Fibroblast of lung (primary cell): ENCODE measurements around the gene IDE. TPM values are rescaled to one million over a fixed set of nuclear protein-coding genes. Genes with fewer than 3 reads are reported as not detected.

ENCODE experiments used
- DNase-seq, 2 donors: peaks; one replicate each; pipeline versions ENCODE4 v3.0.0 to v3.0.0-alpha.2; 2010; ENCODE audit warnings: low read depth in 2 of 2
- H2AFZ ChIP-seq: 2 replicates; pipeline ENCODE4 v1.5.1; 2012; ENCODE audit warnings: low read length, control low read depth, inconsistent platforms
- H3K27ac ChIP-seq: 2 replicates; pipeline ENCODE4 v1.5.1; 2011; ENCODE audit warnings: low read length, control low read depth; ENCODE audit not compliant: insufficient read depth
- H3K27me3 ChIP-seq: 2 replicates; pipeline ENCODE4 v1.5.1; 2011; ENCODE audit warnings: mild to moderate bottlenecking, low read length; ENCODE audit not compliant: control insufficient read depth, insufficient read depth
- H3K36me3 ChIP-seq: 2 replicates; pipeline ENCODE4 v1.5.1; 2011; ENCODE audit warnings: low read length; ENCODE audit not compliant: control insufficient read depth, insufficient read depth
- H3K4me1 ChIP-seq: 2 replicates; pipeline ENCODE4 v1.5.1; 2011; ENCODE audit warnings: low read length; ENCODE audit not compliant: control insufficient read depth, insufficient read depth; ENCODE audit errors: extremely low read depth
- H3K4me2 ChIP-seq: 2 replicates; pipeline ENCODE4 v1.5.1; 2011; ENCODE audit warnings: low read length, control low read depth; ENCODE audit not compliant: insufficient read depth; ENCODE audit errors: extremely low read depth
- H3K4me3 ChIP-seq, 4 experiments: fragments of 200-600 bp in 1 of 4; sonication (generic) in 1 of 4; replicated peaks in 1 of 4; 2 replicates each; pipeline ENCODE4 v1.5.1; 2011 to 2016; ENCODE audit warnings: low read length in 4 of 4, low read depth in 3 of 4, mild to moderate bottlenecking in 3 of 4, control low read depth in 2 of 4, inconsistent platforms in 1 of 4, mixed read lengths in 1 of 4; ENCODE audit not compliant: insufficient read depth in 1 of 4; ENCODE audit errors: control extremely low read depth in 1 of 4
- H3K79me2 ChIP-seq: 2 replicates; pipeline ENCODE4 v1.5.1; 2012; ENCODE audit warnings: mild to moderate bottlenecking, low read length, inconsistent platforms; ENCODE audit not compliant: control insufficient read depth, insufficient read depth
- H3K9ac ChIP-seq: 2 replicates; pipeline ENCODE4 v1.5.1; 2011; ENCODE audit warnings: mild to moderate bottlenecking, low read length, control low read depth; ENCODE audit not compliant: insufficient read depth
- H3K9me3 ChIP-seq: 2 replicates; pipeline ENCODE4 v1.5.1; 2012; ENCODE audit warnings: low read depth, low read length; ENCODE audit not compliant: control insufficient read depth, insufficient read depth
- H4K20me1 ChIP-seq: 2 replicates; pipeline ENCODE4 v1.5.1; 2011; ENCODE audit warnings: low read length; ENCODE audit not compliant: control insufficient read depth, insufficient read depth; ENCODE audit errors: extremely low read depth
- EZH2 ChIP-seq: IDR thresholded peaks from 2 replicates; pipeline ENCODE4 v1.5.1; 2012; ENCODE audit warnings: low read length, control low read depth, mild to moderate bottlenecking; ENCODE audit errors: missing control alignments
- polyA plus RNA-seq, 2 donors: library from polyadenylated mRNA; depleted of rRNA in 1 of 2; stranded (reverse) in 1 of 2; unstranded in 1 of 2; fragments of >200 nt; gene quantifications; 2 replicates each; pipeline ENCODE4 v1.2.1, GENCODE V29; 2011 to 2012; ENCODE audit warnings: missing spikeins in 1 of 2
- total RNA-seq: library from RNA; depleted of rRNA; stranded (reverse); fragments of >200 nt; gene quantifications from 2 replicates; pipeline ENCODE4 v1.2.1, GENCODE V29; 2014
- TF ChIP-seq, protein P1 (sequence below), 2 donors: IDR thresholded peaks in 1 of 2; conservative IDR thresholded peaks in 1 of 2; 1 replicate in 1 of 2; 2 replicates in 1 of 2; pipeline ENCODE4 v1.5.1; 2011 to 2012; ENCODE audit warnings: low read length in 2 of 2, control low read depth in 1 of 2, inconsistent platforms in 1 of 2, low read depth in 1 of 2, mild to moderate bottlenecking in 1 of 2

The IDE gene
- total and polyA plus RNA-seq, 2 donors (not counting 1 experiment from before 2014, with no cell fraction given) = 21.3 to 24.5 TPM

DNA sequence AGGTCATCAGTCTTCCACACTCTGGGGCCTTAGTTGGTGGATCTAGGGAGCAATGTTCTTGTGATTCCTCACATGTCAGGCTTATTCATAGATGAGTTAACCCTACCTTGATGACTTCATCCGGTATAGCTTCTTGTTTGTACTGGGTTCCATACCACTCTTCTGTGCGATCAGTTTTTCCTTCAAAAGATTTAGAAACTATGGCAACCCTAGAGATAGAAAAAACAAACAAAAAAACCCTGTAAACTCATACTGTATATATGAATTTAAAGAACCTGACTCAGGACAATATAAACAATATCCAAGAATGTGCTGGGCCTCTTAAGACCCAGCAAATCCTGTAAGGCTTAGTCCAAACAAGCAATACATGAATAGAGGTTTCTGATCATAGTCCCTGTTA lies 83.5 kb downstream of the IDE start:
- Histone ChIP-seq H2AFZ (no peak overlapping the region), H3K4me3 (no peak overlapping the region), H3K27ac (no peak overlapping the region), H3K9me3 (no peaks in the 10 kb centered on the region), H4K20me1 (no peaks in the 10 kb centered on the region), H3K27me3 (no peaks in the 10 kb centered on the region), H3K4me1 (no peaks in the 10 kb centered on the region), H3K36me3 (peaks cover 4% of the 10 kb centered on the region), H3K4me2 (no peak overlapping the region), H3K79me2 (no peaks in the 10 kb centered on the region), H3K9ac (no peak overlapping the region)
- TF ChIP-seq, protein P1, sequence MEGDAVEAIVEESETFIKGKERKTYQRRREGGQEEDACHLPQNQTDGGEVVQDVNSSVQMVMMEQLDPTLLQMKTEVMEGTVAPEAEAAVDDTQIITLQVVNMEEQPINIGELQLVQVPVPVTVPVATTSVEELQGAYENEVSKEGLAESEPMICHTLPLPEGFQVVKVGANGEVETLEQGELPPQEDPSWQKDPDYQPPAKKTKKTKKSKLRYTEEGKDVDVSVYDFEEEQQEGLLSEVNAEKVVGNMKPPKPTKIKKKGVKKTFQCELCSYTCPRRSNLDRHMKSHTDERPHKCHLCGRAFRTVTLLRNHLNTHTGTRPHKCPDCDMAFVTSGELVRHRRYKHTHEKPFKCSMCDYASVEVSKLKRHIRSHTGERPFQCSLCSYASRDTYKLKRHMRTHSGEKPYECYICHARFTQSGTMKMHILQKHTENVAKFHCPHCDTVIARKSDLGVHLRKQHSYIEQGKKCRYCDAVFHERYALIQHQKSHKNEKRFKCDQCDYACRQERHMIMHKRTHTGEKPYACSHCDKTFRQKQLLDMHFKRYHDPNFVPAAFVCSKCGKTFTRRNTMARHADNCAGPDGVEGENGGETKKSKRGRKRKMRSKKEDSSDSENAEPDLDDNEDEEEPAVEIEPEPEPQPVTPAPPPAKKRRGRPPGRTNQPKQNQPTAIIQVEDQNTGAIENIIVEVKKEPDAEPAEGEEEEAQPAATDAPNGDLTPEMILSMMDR (conservative IDR thresholded peaks at IDR 0.05 in 1 of 2, IDR thresholded peaks at IDR 0.05 in 1 of 2; ENCODE audit: low read depth in 1 of 2, low read length in 2 of 2) = no peak
- TF ChIP-seq EZH2 = no peak
- DNase-seq = no peak

DNA sequence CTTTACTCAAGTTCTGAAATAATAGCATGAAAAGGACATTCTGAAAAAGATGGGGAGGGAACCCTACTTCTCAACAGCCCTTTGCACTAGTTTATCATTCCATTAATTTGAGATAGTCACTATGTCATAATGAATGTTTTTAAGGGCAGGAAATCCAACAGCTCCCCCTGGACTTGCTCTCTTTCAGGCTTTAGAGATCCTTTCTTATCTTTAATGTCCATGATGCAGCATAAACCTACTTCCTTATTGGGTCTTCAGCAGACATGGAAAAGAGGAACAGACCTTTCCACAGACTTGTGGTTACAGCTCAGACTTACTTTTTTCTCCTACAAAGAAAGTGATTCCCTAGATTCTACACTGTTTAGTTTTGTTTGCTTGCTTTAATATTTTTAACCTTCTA lies 87.3 kb downstream of the IDE start:
- Histone ChIP-seq H3K79me2 (no peaks in the 10 kb centered on the region), H4K20me1 (no peaks in the 10 kb centered on the region), H3K27ac (no peak overlapping the region), H2AFZ (no peak overlapping the region), H3K4me1 (no peaks in the 10 kb centered on the region), H3K9ac (no peak overlapping the region), H3K9me3 (no peaks in the 10 kb centered on the region), H3K36me3 (peaks cover 5% of the 10 kb centered on the region), H3K4me3 (no peak overlapping the region), H3K4me2 (no peak overlapping the region), H3K27me3 (no peaks in the 10 kb centered on the region)
- peak in 1 of 2 donors; percentile 34 for DNase-seq
- TF ChIP-seq EZH2 = no peak
- TF ChIP-seq, protein P1 (conservative IDR thresholded peaks at IDR 0.05 in 1 of 2, IDR thresholded peaks at IDR 0.05 in 1 of 2; ENCODE audit: low read depth in 1 of 2, low read length in 2 of 2) = no peak

DNA sequence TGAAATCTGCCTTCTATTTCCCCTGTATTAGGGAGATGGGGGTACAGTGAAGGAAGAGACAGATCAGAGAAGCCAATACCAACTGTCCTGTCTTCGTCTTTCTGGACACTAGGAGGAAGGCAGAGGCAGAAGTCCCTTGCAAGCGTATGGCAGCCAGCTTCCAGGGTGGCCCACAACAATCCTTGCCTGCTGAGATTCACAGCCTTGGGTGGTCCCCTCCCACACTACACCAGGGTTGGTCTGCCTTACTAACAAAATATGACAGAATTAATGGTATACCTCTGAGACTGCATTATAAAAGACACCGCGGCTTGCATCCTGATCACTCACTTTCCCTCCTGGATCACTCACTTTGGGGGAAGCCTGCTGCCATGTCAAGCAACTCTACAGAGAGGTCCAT lies 90.4 kb downstream of the IDE start:
- Histone ChIP-seq H3K4me3 (no peak overlapping the region), H3K9me3 (no peaks in the 10 kb centered on the region), H3K9ac (no peak overlapping the region), H3K79me2 (no peaks in the 10 kb centered on the region), H3K36me3 (peaks cover 1% of the 10 kb centered on the region), H3K27me3 (no peaks in the 10 kb centered on the region), H3K27ac (no peak overlapping the region), H2AFZ (no peak overlapping the region), H3K4me2 (no peak overlapping the region), H4K20me1 (no peaks in the 10 kb centered on the region), H3K4me1 (no peaks in the 10 kb centered on the region)
- TF ChIP-seq, protein P1 (conservative IDR thresholded peaks at IDR 0.05 in 1 of 2, IDR thresholded peaks at IDR 0.05 in 1 of 2; ENCODE audit: low read depth in 1 of 2, low read length in 2 of 2) = no peak
- TF ChIP-seq EZH2 = no peak
- DNase-seq = no peak
